Measurements from ENCODE around the gene THAP5. TPM values are rescaled to one million over a fixed set of nuclear protein-coding genes. Genes with fewer than 3 reads are reported as not detected.

THAP5 gene
- polyA plus RNA-seq, 2 of the 4 experiments (the other 2 are of a cell fraction) = 20.5 to 27.4 TPM

DNA sequence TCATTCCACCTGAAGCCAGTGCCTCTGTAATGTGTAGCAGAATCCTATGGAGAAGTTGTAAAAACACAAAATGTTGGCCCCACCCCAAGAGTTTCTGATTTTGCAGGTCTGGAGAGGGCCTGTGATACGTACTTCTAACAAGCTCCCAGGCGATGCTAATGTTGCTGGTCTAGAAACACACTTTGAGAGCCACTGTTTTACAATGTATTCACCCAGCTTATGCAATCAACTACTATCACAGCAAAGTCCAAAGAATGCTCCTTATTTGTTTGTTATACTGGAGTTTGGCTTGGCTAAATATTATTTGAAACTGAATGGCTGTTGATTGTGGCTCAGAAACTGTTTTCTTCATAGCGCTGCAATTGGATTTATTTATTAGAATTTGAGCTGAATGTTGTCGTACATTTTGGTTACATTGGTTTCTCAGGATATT, 44.5 kb upstream of the THAP5 start:
- Histone ChIP-seq H3K4me1 (no peaks in the 10 kb centered on the region), H3K4me2 (no peak overlapping the region), H3K4me3 (no peak overlapping the region), H3K27ac (no peak overlapping the region), H3K9me3 (no peaks in the 10 kb centered on the region)
- TF ChIP-seq HMGXB4 (CRISPR knock-in tag; IDR thresholded peaks at IDR 0.05; ENCODE audit: borderline replicate concordance) (no peak), NFE2L2 (conservative IDR thresholded peaks at IDR 0.05; ENCODE audit: low read length) (no peak), FOXS1 (CRISPR knock-in tag; IDR thresholded peaks at IDR 0.05) (no peak)
- WGBS (ENCODE audit: missing lambda C conversion rate) = 67% methylated on average over 4 of the region's 4 CpGs
- ChIA-PET CTCF (interaction anchor here (0.9 to 1.1 kb wide), 3 partner anchors 9 to 11 kb away, joined by 3 to 4 read pairs (median 4); no protein-coding TSS in a partner anchor), POLR2A (no interaction called here)
- ATAC-seq (no peak), DNase-seq (ENCODE audit: low read depth in 1 of 2, low spot score in 1 of 2) (no peak), FAIRE-seq (no peak)

DNA sequence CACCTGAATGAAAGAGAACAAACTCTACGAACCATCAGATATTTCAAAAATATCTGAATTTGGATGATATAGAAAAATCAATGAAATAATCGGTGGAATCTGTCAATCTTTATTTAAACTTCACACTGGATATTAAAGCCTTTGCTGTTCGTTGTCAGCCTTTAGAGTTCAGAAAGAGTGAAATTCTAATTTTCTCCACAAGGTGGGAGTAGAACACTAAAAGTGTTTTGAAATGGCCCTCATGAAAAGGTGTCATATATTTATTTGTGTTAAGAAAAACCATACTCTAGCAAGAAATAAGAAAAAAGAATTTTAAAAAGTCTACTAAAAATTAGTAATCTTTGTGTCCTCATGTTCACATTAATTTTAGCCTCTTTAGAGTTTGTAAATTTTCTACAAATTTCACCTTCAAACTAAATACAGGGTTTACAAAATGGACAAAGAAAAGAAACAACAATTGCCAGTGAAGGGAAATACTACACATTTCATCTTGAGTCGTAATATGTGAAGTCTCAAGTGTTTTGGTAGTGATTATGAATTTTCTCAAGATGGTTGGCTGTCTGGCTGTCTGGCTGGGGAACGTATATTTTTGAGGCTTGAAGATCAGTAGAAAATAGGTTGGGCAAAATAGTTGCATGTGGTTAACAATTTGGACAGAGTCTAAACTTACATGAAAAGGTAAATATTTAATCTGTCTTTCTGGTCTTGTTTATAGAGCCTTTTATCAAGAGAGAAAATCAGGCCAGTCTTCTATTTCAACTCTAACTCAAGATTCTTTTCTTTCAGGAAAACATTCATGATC, 43.8 kb upstream of the THAP5 start:
- H3K4me1 ChIP-seq = no peaks in the 10 kb centered on the region
- no peak overlapping the region for H3K4me2 ChIP-seq
- ChIA-PET CTCF (interaction anchor here (0.9 to 1.1 kb wide), 3 partner anchors 8 to 11 kb away, joined by 3 to 4 read pairs (median 4); no protein-coding TSS in a partner anchor), POLR2A (no interaction called here)
- H3K9me3 ChIP-seq = no peaks in the 10 kb centered on the region
- ATAC-seq = peak in 1 of 2 experiments; percentile 82; a peak in 3 of 6 replicates
- DNase-seq (ENCODE audit: low read depth in 1 of 2, low spot score in 1 of 2) = peak; percentile 27 to 35
- H3K4me3 ChIP-seq = no peak overlapping the region
- 18% methylated on average over 5 of the region's 5 CpGs for WGBS (ENCODE audit: missing lambda C conversion rate)
- TF ChIP-seq RAD21 (conservative IDR thresholded peaks at IDR 0.05 in 1 of 2, IDR thresholded peaks at IDR 0.05 in 1 of 2) (peak; percentile 83 to 89), MAZ (IDR thresholded peaks at IDR 0.05; ENCODE audit: borderline replicate concordance, low read depth, low read length) (no peak), ESRRA (IDR thresholded peaks at IDR 0.05; ENCODE audit: borderline replicate concordance, low read length) (no peak), SMC3 (IDR thresholded peaks at IDR 0.05) (peak; percentile 66), TFCP2L1 (CRISPR knock-in tag; IDR thresholded peaks at IDR 0.05) (no peak)
- TF ChIP-seq, protein P1, sequence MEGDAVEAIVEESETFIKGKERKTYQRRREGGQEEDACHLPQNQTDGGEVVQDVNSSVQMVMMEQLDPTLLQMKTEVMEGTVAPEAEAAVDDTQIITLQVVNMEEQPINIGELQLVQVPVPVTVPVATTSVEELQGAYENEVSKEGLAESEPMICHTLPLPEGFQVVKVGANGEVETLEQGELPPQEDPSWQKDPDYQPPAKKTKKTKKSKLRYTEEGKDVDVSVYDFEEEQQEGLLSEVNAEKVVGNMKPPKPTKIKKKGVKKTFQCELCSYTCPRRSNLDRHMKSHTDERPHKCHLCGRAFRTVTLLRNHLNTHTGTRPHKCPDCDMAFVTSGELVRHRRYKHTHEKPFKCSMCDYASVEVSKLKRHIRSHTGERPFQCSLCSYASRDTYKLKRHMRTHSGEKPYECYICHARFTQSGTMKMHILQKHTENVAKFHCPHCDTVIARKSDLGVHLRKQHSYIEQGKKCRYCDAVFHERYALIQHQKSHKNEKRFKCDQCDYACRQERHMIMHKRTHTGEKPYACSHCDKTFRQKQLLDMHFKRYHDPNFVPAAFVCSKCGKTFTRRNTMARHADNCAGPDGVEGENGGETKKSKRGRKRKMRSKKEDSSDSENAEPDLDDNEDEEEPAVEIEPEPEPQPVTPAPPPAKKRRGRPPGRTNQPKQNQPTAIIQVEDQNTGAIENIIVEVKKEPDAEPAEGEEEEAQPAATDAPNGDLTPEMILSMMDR (IDR thresholded peaks at IDR 0.05) = peak; percentile 85
- H3K27ac ChIP-seq = no peak overlapping the region
- no peak for FAIRE-seq

DNA sequence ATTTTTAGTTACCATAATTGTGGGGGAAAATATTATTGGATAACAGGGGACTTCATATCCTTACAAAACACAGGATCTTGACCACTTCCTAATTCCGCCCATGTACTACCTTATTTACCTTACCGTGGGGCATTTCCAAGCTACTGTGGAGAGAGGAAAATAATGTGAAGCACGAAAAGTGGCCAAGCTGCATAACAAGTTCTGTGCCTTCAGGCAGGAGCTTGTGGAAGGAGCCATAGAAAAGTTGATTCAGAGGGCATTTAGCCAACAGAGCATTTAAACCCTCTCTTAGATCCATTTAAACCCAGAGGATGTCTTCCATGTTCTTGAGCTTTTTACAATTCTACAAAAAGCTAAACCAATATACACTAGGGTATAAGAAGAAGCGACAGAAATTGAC, 41.8 kb upstream of the THAP5 start:
- WGBS (ENCODE audit: missing lambda C conversion rate) = 6% methylated on average over 4 of the region's 4 CpGs
- ATAC-seq (no peak), FAIRE-seq (no peak), DNase-seq (ENCODE audit: low read depth in 1 of 2, low spot score in 1 of 2) (no peak)
- TF ChIP-seq, protein P1 (IDR thresholded peaks at IDR 0.05) = no peak
- TF ChIP-seq EHMT2 (IDR thresholded peaks at IDR 0.05; ENCODE audit: low read depth) (no peak), FOSB (CRISPR knock-in tag; IDR thresholded peaks at IDR 0.05) (no peak), POLR2AphosphoS2 (conservative IDR thresholded peaks at IDR 0.05; ENCODE audit: low read length) (no peak), REST (IDR thresholded peaks at IDR 0.05) (no peak), CBX8 (IDR thresholded peaks at IDR 0.05) (no peak)
- TF ChIP-seq, protein P2, sequence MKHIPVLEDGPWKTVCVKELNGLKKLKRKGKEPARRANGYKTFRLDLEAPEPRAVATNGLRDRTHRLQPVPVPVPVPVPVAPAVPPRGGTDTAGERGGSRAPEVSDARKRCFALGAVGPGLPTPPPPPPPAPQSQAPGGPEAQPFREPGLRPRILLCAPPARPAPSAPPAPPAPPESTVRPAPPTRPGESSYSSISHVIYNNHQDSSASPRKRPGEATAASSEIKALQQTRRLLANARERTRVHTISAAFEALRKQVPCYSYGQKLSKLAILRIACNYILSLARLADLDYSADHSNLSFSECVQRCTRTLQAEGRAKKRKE (CRISPR knock-in tag; IDR thresholded peaks at IDR 0.05; ENCODE audit: low read depth) = no peak
- ChIA-PET POLR2A (no interaction called here), CTCF (interaction anchor here (1.5 to 2.2 kb wide), 2 partner anchors 10 to 13 kb away, joined by 7 to 10 read pairs; no protein-coding TSS in a partner anchor)
- H3K27ac ChIP-seq = no peak overlapping the region
- H3K4me3 ChIP-seq = no peak overlapping the region
- no peaks in the 10 kb centered on the region for H3K4me1 ChIP-seq
- no peak overlapping the region for H3K4me2 ChIP-seq
- H3K9me3 ChIP-seq = no peaks in the 10 kb centered on the region
